Ascending aorta (tissue), 2 donors: ENCODE results near the gene GPR176. TPM values are rescaled to one million over a fixed set of nuclear protein-coding genes. Genes with fewer than 3 reads are reported as not detected.

Experiments
- DNase-seq, 2 donors: peaks; one replicate each; pipeline ENCODE4 v3.0.0-alpha.2; 2019; ENCODE audit warnings: low spot score in 2 of 2
- H3K27ac ChIP-seq, 2 donors: fragments of 200-600 bp; sonication (generic); one replicate each; pipeline ENCODE4 v1.5.1; 2016 to 2017; ENCODE audit warnings: mild to moderate bottlenecking in 1 of 2
- H3K27me3 ChIP-seq: fragments of 200-600 bp; sonication (generic); one replicate; pipeline ENCODE4 v1.5.1; 2017
- H3K36me3 ChIP-seq, 2 donors: fragments of 200-600 bp; sonication (generic); one replicate each; pipeline ENCODE4 v1.5.1; 2016
- H3K4me1 ChIP-seq, 2 donors: fragments of 200-600 bp; sonication (generic); one replicate each; pipeline ENCODE4 v1.5.1; 2016 to 2017; ENCODE audit warnings: mild to moderate bottlenecking in 1 of 2
- H3K4me3 ChIP-seq, 2 donors: fragments of 200-600 bp; sonication (generic); one replicate each; pipeline ENCODE4 v1.5.1; 2016 to 2017; ENCODE audit warnings: mild to moderate bottlenecking in 1 of 2
- H3K9me3 ChIP-seq, 2 donors: fragments of 200-600 bp; sonication (generic); one replicate each; pipeline ENCODE4 v1.5.1; 2016
- intact Hi-C: fragments of 100-400 bp; cut with DNase I; formaldehyde crosslinking; loops from one replicate; pipeline ENCODE4 v1.15.1; 2023
- total RNA-seq: library from RNA; depleted of rRNA; stranded (reverse); fragments of >200 nt; gene quantifications from one replicate; pipeline ENCODE4 v1.1.0, GENCODE V29; 2016
- TF ChIP-seq, protein P1 (sequence below), 3 experiments: fragments of 200-600 bp in 2 of 3; fragments of 450-650 bp in 1 of 3; sonication (generic) in 2 of 3; IDR thresholded peaks; one replicate each; pipeline ENCODE4 v1.5.1; 2016 to 2019; ENCODE audit warnings: antibody characterized with exemption in 3 of 3, mild to moderate bottlenecking in 1 of 3, moderate library complexity in 1 of 3

Gene GPR176
- total RNA-seq, 1 donor from 2014 or later = 99.1 TPM

GRCh38 chr15:39961051-39961450 lies 41.0 kb upstream of the GPR176 start:
- no peak for DNase-seq
- H3K27ac ChIP-seq = no peak overlapping the region
- TF ChIP-seq, protein P1, sequence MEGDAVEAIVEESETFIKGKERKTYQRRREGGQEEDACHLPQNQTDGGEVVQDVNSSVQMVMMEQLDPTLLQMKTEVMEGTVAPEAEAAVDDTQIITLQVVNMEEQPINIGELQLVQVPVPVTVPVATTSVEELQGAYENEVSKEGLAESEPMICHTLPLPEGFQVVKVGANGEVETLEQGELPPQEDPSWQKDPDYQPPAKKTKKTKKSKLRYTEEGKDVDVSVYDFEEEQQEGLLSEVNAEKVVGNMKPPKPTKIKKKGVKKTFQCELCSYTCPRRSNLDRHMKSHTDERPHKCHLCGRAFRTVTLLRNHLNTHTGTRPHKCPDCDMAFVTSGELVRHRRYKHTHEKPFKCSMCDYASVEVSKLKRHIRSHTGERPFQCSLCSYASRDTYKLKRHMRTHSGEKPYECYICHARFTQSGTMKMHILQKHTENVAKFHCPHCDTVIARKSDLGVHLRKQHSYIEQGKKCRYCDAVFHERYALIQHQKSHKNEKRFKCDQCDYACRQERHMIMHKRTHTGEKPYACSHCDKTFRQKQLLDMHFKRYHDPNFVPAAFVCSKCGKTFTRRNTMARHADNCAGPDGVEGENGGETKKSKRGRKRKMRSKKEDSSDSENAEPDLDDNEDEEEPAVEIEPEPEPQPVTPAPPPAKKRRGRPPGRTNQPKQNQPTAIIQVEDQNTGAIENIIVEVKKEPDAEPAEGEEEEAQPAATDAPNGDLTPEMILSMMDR (IDR thresholded peaks at IDR 0.05) = no peak
- no peaks in the 10 kb centered on the region for H3K9me3 ChIP-seq
- intact Hi-C loops = no loop called here
- no peaks in the 10 kb centered on the region for H3K4me1 ChIP-seq
- no peaks in the 10 kb centered on the region for H3K27me3 ChIP-seq
- peaks cover 32 to 71% of the 10 kb centered on the region in 2 donors for H3K36me3 ChIP-seq
- no peak overlapping the region for H3K4me3 ChIP-seq

- no peak for DNase-seq
- intact Hi-C loops = no loop called here
- TF ChIP-seq, protein P1 (IDR thresholded peaks at IDR 0.05) = no peak
- Histone ChIP-seq H3K4me1 (no peaks in the 10 kb centered on the region), H3K27me3 (no peaks in the 10 kb centered on the region), H3K36me3 (peaks cover 32 to 71% of the 10 kb centered on the region in 2 donors), H3K9me3 (no peaks in the 10 kb centered on the region), H3K4me3 (no peak overlapping the region), H3K27ac (no peak overlapping the region)
Observed at GRCh38 chr15:39960411-39960810, 40.3 kb upstream of the GPR176 start.

DNA sequence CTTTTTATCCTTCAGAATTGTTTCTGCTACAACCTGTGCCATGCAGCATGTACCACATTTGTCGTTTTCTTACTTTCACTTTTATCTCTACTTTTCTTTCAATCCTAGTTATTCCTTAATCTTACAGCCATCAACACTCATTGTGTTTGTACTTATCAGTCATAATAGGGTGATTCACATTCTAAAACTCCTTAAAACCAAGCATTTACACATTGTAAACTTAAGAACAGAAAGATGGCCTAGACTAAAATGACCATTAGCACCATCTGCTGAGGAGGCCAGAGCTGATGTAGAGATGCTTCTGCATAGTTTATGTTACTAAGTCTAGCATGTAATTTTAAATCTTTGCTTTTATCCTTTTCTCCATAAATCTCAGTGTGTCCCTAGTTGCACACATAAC lies 39.3 kb upstream of the GPR176 start:
- no peaks in the 10 kb centered on the region for H3K4me1 ChIP-seq
- H3K4me3 ChIP-seq = no peak overlapping the region
- H3K27ac ChIP-seq = no peak overlapping the region
- intact Hi-C loops = no loop called here
- no peaks in the 10 kb centered on the region for H3K27me3 ChIP-seq
- H3K9me3 ChIP-seq = no peaks in the 10 kb centered on the region
- TF ChIP-seq, protein P1 (IDR thresholded peaks at IDR 0.05) = no peak
- H3K36me3 ChIP-seq = peaks cover 36 to 78% of the 10 kb centered on the region in 2 donors
- no peak for DNase-seq

- no peak overlapping the region for H3K4me3 ChIP-seq
- no peaks in the 10 kb centered on the region for H3K4me1 ChIP-seq
- TF ChIP-seq, protein P1 (IDR thresholded peaks at IDR 0.05) = no peak
- intact Hi-C loops = no loop called here
- H3K36me3 ChIP-seq = peaks cover 49 to 82% of the 10 kb centered on the region in 2 donors
- no peak overlapping the region for H3K27ac ChIP-seq
- H3K27me3 ChIP-seq = no peaks in the 10 kb centered on the region
- DNase-seq = no peak
- H3K9me3 ChIP-seq = no peaks in the 10 kb centered on the region
Observed at GRCh38 chr15:39957481-39957880, 37.4 kb upstream of the GPR176 start.

DNA sequence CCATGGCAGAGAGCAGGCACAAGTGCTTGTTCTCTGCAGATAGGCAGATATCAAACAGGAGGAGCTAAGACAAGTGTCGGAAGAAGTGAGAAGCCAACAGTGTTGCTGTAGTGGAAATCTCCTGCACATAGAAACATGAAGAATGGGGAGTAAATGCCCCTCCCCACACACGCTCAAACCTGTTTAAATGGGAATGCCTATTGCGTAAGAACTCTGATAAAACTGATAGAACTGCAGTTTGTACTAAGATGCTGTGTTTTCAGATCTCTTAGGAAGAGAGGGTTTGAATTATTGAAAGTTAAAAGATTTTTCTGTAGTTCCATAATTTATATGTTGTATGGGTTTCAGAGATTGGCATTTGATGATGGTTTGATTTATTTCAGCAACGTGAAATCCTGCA lies 33.5 kb upstream of the GPR176 start:
- no peak for DNase-seq
- Histone ChIP-seq H3K27me3 (no peaks in the 10 kb centered on the region), H3K27ac (no peak overlapping the region), H3K9me3 (no peaks in the 10 kb centered on the region), H3K36me3 (peaks cover 63 to 83% of the 10 kb centered on the region in 2 donors), H3K4me1 (no peaks in the 10 kb centered on the region), H3K4me3 (no peak overlapping the region)
- intact Hi-C loops = no loop called here
- TF ChIP-seq, protein P1 (IDR thresholded peaks at IDR 0.05) = no peak

GRCh38 chr15:39951561-39951960 lies 31.5 kb upstream of the GPR176 start:
- TF ChIP-seq, protein P1 (IDR thresholded peaks at IDR 0.05) = no peak
- H3K27me3 ChIP-seq = no peaks in the 10 kb centered on the region
- H3K4me3 ChIP-seq = no peak overlapping the region
- intact Hi-C loops = no loop called here
- H3K4me1 ChIP-seq = no peaks in the 10 kb centered on the region
- H3K9me3 ChIP-seq = no peaks in the 10 kb centered on the region
- H3K27ac ChIP-seq = no peak overlapping the region
- no peak for DNase-seq
- H3K36me3 ChIP-seq = peaks cover 66 to 77% of the 10 kb centered on the region in 2 donors
